ENCODE results near the gene PPP1R3C.

PPP1R3C gene

DNA sequence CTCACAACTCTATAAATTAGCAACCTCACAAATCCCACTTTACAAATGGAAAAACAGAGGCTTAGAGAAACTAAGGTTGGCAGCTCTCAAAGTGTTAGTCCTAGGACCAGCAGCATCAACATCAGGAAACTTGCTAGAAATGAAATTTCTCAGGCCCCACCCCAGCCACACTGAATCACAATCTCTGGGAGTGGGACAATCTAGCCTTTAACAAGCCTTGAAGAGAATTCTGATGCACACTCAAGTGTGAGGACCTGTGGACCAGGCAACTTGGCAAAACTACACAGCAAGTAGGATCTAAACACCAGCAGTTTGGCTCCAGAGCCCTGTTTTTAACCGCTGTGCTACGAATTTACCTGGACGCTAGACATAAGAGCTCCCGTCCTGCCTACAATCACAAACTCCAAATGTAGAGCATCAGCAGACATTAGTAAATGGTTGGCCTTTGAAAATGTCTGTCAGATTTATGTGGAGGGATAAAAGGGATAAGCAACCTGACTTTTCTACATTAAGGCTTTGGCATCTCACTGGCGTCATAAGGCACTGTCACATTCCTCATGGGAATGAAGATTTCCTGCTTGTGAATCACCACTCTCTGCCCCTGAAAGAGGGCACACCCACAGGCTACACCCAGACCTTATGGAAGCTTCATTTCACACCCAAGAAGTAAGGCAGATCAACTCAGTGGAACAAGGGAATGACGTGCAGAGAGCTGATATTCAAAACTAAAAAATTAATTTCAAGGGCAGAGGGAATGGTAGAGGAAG, 34.5 kb downstream of the PPP1R3C start:
- DNase-seq = no peak

DNA sequence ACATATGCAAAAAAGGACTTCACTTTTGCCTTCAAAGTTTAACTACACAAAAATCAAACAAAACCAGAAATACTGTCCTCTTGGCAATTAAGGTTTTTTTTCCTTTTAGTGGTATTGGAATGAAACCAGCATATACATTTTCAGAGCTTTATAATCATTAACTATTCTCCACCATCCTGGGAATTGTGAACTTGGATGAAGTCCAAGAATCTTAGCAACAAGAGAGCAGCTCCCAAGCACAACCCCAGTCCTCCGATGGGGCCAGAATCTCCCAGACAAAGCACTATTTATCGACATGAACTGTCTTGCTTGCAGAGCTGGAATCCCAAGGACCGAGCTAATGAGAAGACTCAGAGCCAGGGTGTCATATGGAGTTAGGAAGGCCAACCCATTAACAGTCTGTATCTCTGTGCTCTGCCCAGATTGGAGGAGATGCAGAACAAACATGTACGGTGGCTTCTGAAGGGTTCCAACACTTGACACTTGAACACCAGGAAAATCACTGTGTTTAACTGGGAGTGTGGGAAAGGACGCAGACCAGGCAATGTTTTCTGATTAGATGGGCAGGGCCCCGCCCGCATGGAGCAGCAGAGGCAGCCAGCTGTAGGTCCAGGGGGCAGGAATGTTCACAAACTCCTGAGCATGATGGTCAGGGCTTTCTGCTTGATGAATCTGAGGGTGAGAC, 35.5 kb downstream of the PPP1R3C start:
- no peak for DNase-seq

GRCh38 chr10:91596825-91597196, 36.1 kb downstream of the PPP1R3C start:
- no peak for DNase-seq

DNA sequence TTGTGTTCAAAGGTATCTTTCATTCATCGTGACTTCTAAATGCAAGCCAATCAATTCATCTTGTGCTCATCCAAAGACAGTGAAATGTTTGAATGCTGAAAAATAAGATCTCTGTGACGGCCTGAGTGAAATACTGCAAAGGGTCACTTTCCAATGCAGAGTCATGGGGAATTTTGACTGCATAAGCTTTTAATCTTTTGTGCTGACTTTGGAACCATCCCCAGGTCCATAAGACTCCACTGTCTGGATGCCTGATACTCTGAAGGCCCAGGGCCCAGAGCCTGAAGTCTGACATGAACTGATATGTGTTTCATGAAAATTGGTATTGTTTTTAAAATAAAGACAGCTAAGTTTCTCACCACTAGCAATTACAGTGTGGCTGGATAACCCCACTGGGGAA, 39.0 kb downstream of the PPP1R3C start:
- DNase-seq = no peak

GRCh38 chr10:91593366-91593765, 39.5 kb downstream of the PPP1R3C start:
- DNase-seq = no peak

DNA sequence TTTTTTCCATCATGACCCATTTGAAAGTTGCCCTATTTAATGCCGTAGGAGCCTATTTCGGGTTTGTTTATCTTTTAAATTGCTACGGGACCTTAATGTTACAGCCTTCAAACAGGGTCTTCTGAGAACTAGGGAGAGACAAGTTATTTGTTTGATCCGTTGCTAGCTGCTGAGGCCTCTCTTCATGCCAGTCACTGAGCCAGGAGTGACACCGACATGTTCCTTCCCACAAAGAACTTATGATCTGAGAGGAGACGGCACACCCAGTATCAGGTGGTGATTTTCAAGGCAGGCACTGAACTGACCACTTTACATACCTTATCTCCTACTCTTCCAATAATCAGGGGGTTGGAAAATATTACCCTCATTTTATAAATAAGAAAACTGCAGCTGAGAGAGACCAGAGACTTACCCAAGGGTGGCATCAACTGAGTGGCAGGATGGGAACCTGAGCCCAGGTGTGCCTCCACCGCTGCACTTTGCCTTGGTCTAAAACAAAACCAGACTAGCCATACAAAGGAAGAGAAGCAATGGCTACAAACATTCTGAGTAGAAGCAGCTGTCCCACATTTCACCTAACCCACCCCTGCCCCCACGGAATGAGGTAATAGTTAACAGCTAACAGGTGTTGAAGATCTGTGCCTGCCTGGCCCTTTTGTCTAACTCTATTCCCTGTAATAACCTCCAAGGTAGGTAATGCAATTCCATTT, 40.5 kb downstream of the PPP1R3C start:
- DNase-seq = no peak

DNA sequence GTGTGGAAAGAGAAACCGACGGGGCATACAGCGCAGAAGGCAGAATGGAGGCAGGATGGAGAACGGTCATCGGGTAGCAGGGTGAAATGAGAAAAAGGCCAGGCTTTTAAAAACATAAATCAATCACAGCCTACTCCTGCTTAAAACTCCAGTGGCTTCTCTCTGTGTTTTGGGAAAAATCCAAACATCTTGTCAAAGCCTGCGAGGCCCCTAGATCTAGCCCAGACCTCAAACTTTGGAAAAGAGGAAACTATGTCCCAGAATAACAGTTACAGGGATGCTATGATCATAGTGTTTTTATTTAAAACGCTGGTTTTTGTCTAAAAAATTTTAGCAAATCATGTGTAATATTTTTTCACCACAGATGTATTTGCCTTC, 41.1 kb downstream of the PPP1R3C start:
- DNase-seq = no peak

DNA sequence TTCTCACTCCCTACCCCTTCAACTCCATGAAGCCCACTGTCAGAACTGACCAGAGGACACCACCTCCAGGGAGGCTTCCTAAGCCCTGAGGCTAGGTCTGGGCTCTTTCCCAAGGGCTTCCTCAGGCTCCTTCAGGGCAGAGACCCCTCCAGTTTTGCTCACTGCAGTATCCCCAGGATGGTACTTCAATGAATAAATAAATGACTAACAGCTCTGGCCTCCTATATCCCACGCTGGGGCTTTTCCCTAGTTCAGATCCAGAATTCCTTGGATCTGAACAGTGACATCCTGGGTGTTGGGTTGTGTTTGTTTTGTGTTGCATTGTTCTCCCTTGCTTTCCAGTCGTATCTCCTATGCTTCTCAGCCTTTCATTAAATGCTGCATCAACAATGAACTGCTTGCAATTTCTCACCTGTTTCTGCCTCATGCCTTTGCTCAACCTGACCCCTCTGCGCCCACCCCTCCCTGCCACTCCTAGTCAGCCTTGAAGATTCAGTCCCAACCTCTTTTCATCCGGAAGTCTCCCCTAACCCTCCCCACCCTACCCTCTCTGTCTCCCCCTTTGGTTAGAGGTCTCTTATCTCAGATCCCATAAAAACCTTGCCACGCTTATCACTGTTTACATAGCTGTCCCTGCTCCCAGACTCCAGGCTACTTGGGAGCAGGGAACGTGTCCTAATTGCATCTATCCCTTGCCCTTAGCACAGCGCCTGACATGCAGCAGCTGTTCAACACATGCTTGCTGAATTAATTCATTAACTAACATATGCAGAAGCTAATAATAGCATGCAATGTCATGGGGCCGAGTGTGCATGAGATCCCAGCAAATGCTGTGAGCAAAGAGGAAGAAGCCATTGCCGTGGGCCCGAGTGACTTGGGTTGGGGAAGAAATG, 41.7 kb downstream of the PPP1R3C start:
- DNase-seq = no peak

DNA sequence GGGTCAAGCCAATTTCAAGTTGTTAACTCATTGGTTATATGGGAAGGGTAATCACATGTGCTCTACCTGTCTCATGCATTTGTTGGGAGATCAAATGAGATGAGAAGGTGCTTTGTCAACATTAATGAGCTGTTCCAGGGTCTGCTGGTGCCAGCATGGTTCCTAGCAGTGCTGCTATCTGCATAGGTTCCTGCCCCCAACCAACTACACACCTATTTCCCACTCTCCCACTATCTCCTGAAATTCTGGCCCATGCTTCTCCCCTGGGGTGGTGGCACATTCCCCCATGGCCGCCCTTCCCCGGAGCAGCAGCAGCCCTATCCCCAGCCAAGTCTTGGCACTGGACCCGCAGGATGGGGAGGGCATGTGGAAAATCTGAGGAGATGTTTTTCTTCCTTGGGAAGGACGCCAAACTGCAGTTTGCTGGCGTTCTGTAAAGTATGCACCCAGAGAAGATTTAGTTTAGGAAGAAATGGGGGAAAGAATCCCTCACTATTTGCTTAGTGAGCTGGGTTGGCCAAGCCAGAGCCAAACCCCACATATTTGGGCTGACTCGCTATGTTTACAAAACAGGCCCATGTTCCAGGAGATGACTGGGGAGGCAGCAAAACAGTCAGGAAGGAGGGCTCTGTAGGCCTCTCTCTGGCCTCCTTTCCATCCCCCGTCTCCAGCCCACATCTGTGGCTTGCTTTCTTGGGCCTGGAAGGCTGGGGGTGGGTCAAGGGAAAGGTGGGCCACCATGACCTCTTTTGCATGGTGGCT, 42.5 kb downstream of the PPP1R3C start:
- DNase-seq = no peak

DNA sequence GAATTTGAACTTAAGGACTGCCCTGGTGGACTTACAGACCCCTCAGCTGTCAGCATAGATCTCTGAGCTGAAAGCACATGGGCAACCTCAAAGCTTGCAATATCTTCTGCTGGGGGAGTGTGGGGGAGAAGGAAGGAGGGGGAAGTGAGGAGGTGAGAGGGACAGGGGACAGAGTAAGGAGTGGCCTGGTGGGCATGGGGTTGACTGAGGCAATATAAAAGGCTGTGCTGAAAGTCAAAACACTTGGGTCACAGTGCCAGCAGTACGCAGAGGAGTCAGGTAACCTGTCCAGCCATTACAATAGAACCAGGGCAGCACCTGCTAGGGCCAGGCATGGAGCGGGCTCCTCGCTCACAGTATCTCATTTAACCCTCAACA, 43.2 kb downstream of the PPP1R3C start:
- no peak for DNase-seq

- no peak for DNase-seq
These were observed 43.7 kb downstream of the PPP1R3C start for GRCh38 chr10:91589015-91589657.

DNA sequence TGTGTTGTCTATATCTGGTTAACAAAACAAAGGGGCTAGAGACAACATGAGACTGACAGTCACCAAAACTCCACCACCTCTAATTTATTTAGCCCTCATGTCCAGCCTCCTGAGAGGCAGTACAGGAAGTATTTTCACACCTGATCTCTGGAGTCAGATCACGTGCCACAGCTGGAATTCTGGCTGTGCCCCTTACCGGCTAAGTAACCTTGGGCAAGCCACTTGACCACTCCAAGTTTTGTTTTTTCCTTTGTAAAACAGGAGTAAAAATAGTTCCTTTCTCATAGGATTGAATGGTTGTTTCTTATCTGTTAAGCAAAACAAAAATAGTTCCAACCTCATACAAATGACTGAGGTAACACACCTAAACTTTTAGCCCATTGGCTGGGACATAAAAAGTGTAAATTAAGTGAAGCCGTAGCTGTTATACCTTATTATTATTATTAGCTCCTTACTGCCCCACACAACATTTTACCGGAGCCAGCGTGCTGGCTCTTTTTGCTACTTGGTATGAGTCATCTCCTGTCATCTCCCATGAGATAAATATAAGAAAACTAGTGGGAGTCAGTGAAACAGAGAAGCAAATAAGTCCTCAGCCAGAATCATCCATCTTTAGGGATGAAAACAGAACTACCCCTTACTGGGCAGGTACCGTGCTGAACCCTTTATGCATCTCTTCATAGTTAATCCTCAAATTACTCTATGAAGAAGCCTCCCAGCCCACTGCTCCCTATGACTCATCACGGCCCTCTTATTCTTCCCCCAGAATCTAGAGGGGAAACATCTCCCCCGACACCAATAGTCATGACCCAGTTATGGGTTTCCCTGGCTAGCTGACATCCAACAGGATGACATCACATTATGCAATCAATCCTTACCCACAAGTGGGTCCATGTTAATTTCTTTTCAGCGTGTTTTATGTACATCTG, 44.9 kb downstream of the PPP1R3C start:
- DNase-seq = no peak

- DNase-seq = no peak
These were observed 50.7 kb downstream of the PPP1R3C start for GRCh38 chr10:91582153-91582554.

- no peak for DNase-seq
These were observed 53.4 kb downstream of the PPP1R3C start for GRCh38 chr10:91579329-91579985.

Measured in RPMI8226 (cell line).